Right lobe of liver (tissue), 4 donors: ENCODE results near the gene DACT3.

Source experiments
- CTCF ChIP-seq, 4 donors: fragments of 200-600 bp in 3 of 4; fragments of 450-650 bp in 1 of 4; IDR thresholded peaks; one replicate each; pipeline versions ENCODE4 v1.5.1 to v1.8.0; 2016 to 2022; ENCODE audit warnings: antibody characterized with exemption in 4 of 4, mild to moderate bottlenecking in 2 of 4
- POLR2A ChIP-seq: fragments of 450-650 bp; IDR thresholded peaks from one replicate; pipeline ENCODE4 v1.6.1; 2017; ENCODE audit warnings: antibody characterized with exemption, mild to moderate bottlenecking
- donor health status: DM: no; HTN: no; CAD: no.
- donor health status: DM: no; HTN: no; CAD: no.
- donor health status: DM: no; HTN: yes; CAD: no.

- TF ChIP-seq CTCF (IDR thresholded peaks at IDR 0.05) (no peak), POLR2A (no peak)
Measured at GRCh38 chr19:46700704-46701103, 39.7 kb upstream of the DACT3 start.
